BE2C (cell line): ENCODE data around the gene ABHD2.

Source experiments
- DNase-seq: peaks from one replicate; pipeline ENCODE4 v3.0.0-alpha.2; 2020
- H3K27me3 ChIP-seq: fragments of 250-450 bp; sonication (Bioruptor Pico); 2 replicates; pipeline ENCODE4 v1.5.1; 2020; ENCODE audit warnings: mild to moderate bottlenecking
- H3K36me3 ChIP-seq: fragments of 250-450 bp; sonication (Bioruptor Pico); 2 replicates; pipeline ENCODE4 v1.5.1; 2020; ENCODE audit warnings: mild to moderate bottlenecking
- H3K4me1 ChIP-seq: fragments of 250-450 bp; sonication (Bioruptor Pico); 2 replicates; pipeline ENCODE4 v1.5.1; 2020
- H3K4me3 ChIP-seq: 2 replicates; pipeline ENCODE4 v1.5.1; 2011; ENCODE audit warnings: low read depth, low read length
- H3K9me3 ChIP-seq: fragments of 250-450 bp; sonication (Bioruptor Pico); 2 replicates; pipeline ENCODE4 v1.5.1; 2020
- CTCF ChIP-seq: IDR thresholded peaks from 2 replicates; pipeline ENCODE4 v1.5.1; 2012; ENCODE audit warnings: mild to moderate bottlenecking, low read depth, low read length

ABHD2 gene

GRCh38 chr15:89109238-89109637 is 21.0 kb downstream of the ABHD2 start:
- no peak for DNase-seq
- no peak overlapping the region for H3K4me3 ChIP-seq
- no peaks in the 10 kb centered on the region for H3K9me3 ChIP-seq
- no peak for TF ChIP-seq CTCF
- H3K4me1 ChIP-seq, result peaks cover 35% of the 10 kb centered on the region
- peaks cover 11% of the 10 kb centered on the region for H3K36me3 ChIP-seq
- H3K27me3 ChIP-seq, result no peaks in the 10 kb centered on the region

- peaks cover 10% of the 10 kb centered on the region for H3K36me3 ChIP-seq
- no peaks in the 10 kb centered on the region for H3K9me3 ChIP-seq
- no peak overlapping the region for H3K4me3 ChIP-seq
- TF ChIP-seq CTCF, result no peak
- no peak for DNase-seq
- peaks cover 35% of the 10 kb centered on the region for H3K4me1 ChIP-seq
- no peaks in the 10 kb centered on the region for H3K27me3 ChIP-seq
These were observed 21.8 kb downstream of the ABHD2 start for GRCh38 chr15:89110060-89110459.

DNA sequence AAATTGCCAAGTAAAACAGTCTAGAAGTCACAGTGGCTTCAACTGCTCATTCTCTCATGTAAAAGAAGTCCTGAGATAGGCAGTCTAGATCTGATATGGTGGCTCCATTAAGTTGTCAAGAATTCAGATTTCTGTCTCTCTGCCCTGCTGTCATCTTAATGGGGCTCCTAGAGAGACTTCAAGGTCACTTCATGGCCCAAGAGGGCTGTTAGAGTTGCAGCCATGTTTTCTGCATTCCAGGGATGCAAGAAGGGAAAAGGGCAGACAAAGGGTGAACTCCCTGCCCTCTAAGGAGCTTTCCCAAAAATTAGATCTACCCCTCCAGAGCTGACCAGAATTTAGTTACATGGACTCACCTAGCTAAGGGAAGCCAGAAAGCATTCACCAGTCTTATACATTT is 23.1 kb downstream of the ABHD2 start:
- no peaks in the 10 kb centered on the region for H3K27me3 ChIP-seq
- peaks cover 11% of the 10 kb centered on the region for H3K36me3 ChIP-seq
- no peaks in the 10 kb centered on the region for H3K9me3 ChIP-seq
- H3K4me3 ChIP-seq, result no peak overlapping the region
- no peak for DNase-seq
- H3K4me1 ChIP-seq, result peaks cover 35% of the 10 kb centered on the region
- TF ChIP-seq CTCF, result no peak

GRCh38 chr15:89111961-89112340 is 23.7 kb downstream of the ABHD2 start:
- Histone ChIP-seq H3K9me3 (no peaks in the 10 kb centered on the region), H3K36me3 (peaks cover 15% of the 10 kb centered on the region), H3K4me1 (peaks cover 35% of the 10 kb centered on the region), H3K4me3 (no peak overlapping the region), H3K27me3 (no peaks in the 10 kb centered on the region)
- no peak for TF ChIP-seq CTCF
- no peak for DNase-seq

GRCh38 chr15:89112341-89112971 is 24.2 kb downstream of the ABHD2 start:
- Histone ChIP-seq H3K36me3 (peaks cover 20% of the 10 kb centered on the region), H3K4me1 (peaks cover 32% of the 10 kb centered on the region), H3K9me3 (no peaks in the 10 kb centered on the region), H3K4me3 (no peak overlapping the region), H3K27me3 (no peaks in the 10 kb centered on the region)
- TF ChIP-seq CTCF, result no peak
- DNase-seq, result no peak

DNA sequence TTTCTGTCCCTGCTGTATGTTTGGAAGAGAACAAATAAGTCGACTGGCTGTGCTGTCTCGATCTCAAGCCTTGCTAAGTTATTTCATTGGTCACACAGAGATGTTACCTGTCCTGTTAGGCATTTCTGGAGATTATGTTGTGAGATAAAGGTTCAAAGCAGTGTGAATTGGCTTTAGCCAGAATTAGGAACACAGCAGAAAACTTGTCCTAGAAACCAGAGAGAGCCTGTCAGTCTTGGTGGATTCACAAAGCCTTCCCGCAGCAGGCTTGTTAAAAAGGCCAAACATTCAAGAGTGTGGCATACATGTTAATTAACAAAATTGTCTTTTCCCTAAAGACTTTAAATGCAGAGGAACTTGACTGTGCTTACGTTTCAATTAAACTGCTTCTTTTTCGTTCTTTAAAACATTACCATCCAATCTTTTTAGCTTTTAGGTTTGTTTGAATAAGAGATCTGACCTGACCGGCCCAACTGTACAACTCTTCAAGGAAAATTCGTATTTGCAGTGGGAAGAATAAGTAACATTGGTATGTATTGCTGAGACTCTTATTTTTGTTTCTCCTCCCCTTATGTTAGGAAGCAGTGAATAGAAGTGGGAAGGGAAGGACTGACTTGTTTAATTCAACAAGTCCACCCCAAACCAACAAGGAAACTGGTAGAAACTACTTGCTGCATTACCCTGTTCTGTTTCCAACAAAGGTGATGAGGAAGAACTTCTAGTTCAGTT is 25.2 kb downstream of the ABHD2 start:
- no peaks in the 10 kb centered on the region for H3K27me3 ChIP-seq
- no peak for DNase-seq
- H3K4me3 ChIP-seq, result no peak overlapping the region
- H3K36me3 ChIP-seq, result peaks cover 26% of the 10 kb centered on the region
- no peak for TF ChIP-seq CTCF
- H3K4me1 ChIP-seq, result peaks cover 24% of the 10 kb centered on the region
- no peaks in the 10 kb centered on the region for H3K9me3 ChIP-seq
